Keratinocyte (primary cell): ENCODE results near the gene DYTN. TPM values are rescaled to one million over a fixed set of nuclear protein-coding genes. Genes with fewer than 3 reads are reported as not detected.

Experiments used
- DNase-seq: peaks from one replicate; pipeline ENCODE4 v3.0.0-alpha.2; 2011; ENCODE audit warnings: low read depth, missing footprints, low spot score
- FAIRE-seq: peaks from 2 replicates; lab custom pipeline; 2011; peaks lifted over from hg19 to GRCh38; lab: Jason Lieb, UNC
- H2AFZ ChIP-seq: 2 replicates; pipeline ENCODE4 v1.6.0; 2012; ENCODE audit warnings: low read length, control low read depth, inconsistent platforms; ENCODE audit not compliant: control insufficient read depth
- H3K27ac ChIP-seq: 2 replicates; pipeline ENCODE4 v1.5.1; 2011; ENCODE audit warnings: low read length; ENCODE audit not compliant: control insufficient read depth, insufficient read depth
- H3K27me3 ChIP-seq: 3 replicates; pipeline ENCODE4 v1.6.0; 2011; ENCODE audit warnings: low read length; ENCODE audit not compliant: control insufficient read depth, insufficient read depth; ENCODE audit errors: extremely low read depth
- H3K36me3 ChIP-seq, 2 experiments: 2 replicates in 1 of 2; 3 replicates in 1 of 2; pipeline ENCODE4 v1.5.1; 2011; ENCODE audit warnings: low read length in 2 of 2, mild to moderate bottlenecking in 1 of 2; ENCODE audit not compliant: control insufficient read depth in 2 of 2, insufficient read depth in 2 of 2; ENCODE audit errors: extremely low read depth in 1 of 2
- H3K4me1 ChIP-seq: 3 replicates; pipeline ENCODE4 v1.5.1; 2011; ENCODE audit warnings: low read length; ENCODE audit not compliant: control insufficient read depth, insufficient read depth; ENCODE audit errors: extremely low read depth
- H3K4me2 ChIP-seq: 3 replicates; pipeline ENCODE4 v1.6.0; 2011; ENCODE audit warnings: low read depth, low read length; ENCODE audit not compliant: control insufficient read depth, insufficient read depth; ENCODE audit errors: extremely low read depth
- H3K4me3 ChIP-seq, 3 experiments: fragments of 200-600 bp in 1 of 3; sonication (generic) in 1 of 3; 2 replicates in 2 of 3; 3 replicates in 1 of 3; pipeline ENCODE4 v1.5.1; 2011 to 2016; ENCODE audit warnings: low read length in 3 of 3, mild to moderate bottlenecking in 3 of 3, control low read depth in 2 of 3, inconsistent platforms in 1 of 3, low read depth in 1 of 3, mixed read lengths in 1 of 3, mixed run types in 1 of 3, moderate library complexity in 1 of 3; ENCODE audit not compliant: control insufficient read depth in 2 of 3, insufficient read depth in 2 of 3; ENCODE audit errors: extremely low read depth in 1 of 3
- H3K79me2 ChIP-seq: 2 replicates; pipeline ENCODE4 v1.6.0; 2012; ENCODE audit warnings: low read length; ENCODE audit not compliant: control insufficient read depth, insufficient read depth
- H3K9ac ChIP-seq: 3 replicates; pipeline ENCODE4 v1.6.0; 2011; ENCODE audit warnings: low read length; ENCODE audit not compliant: control insufficient read depth, insufficient read depth; ENCODE audit errors: extremely low read depth
- H3K9me1 ChIP-seq: 3 replicates; pipeline ENCODE4 v1.6.0; 2011; ENCODE audit warnings: low read length; ENCODE audit not compliant: control insufficient read depth, insufficient read depth; ENCODE audit errors: extremely low read depth
- H3K9me3 ChIP-seq: 2 replicates; pipeline ENCODE4 v1.5.1; 2012; ENCODE audit warnings: low read depth, low read length; ENCODE audit not compliant: control insufficient read depth
- H4K20me1 ChIP-seq: 3 replicates; pipeline ENCODE4 v1.6.0; 2011; ENCODE audit warnings: low read length; ENCODE audit not compliant: control insufficient read depth, insufficient read depth; ENCODE audit errors: extremely low read depth
- CTCF ChIP-seq, 3 experiments: IDR thresholded peaks in 1 of 3; conservative IDR thresholded peaks in 1 of 3; optimal IDR thresholded peaks in 1 of 3; 2 replicates in 2 of 3; 3 replicates in 1 of 3; pipeline versions ENCODE3 to v1.5.1; 2011; ENCODE audit warnings: low read length in 3 of 3, mild to moderate bottlenecking in 3 of 3, moderate library complexity in 2 of 3, control low read depth in 1 of 3, inconsistent platforms in 1 of 3; ENCODE audit not compliant: insufficient read depth in 2 of 3; ENCODE audit errors: extremely low read depth in 1 of 3
- EZH2 ChIP-seq: IDR thresholded peaks from one replicate; pipeline ENCODE4 v1.6.1; 2012; ENCODE audit warnings: inconsistent platforms, mild to moderate bottlenecking, low read length, moderate library complexity
- dilution Hi-C: fragments of 300-500 bp; cut with MboI; formaldehyde crosslinking; loops from one replicate; pipeline ENCODE4 v1.7.0; 2020; ENCODE audit warnings: low sequenced_read_pairs; ENCODE audit not compliant: extremely low pct_ligation_motif_present
- polyA plus RNA-seq, 5 experiments: library from polyadenylated mRNA; depleted of rRNA in 3 of 5; stranded (reverse) in 3 of 5; stranded (forward) in 1 of 5; unstranded in 1 of 5; fragments of >200 nt; gene quantifications; 1 replicate in 1 of 5; 2 replicates in 3 of 5; 3 replicates in 1 of 5; pipeline versions ENCODE4 v1.2.1 to v1.2.3, GENCODE V29; 2011 to 2012; ENCODE audit warnings: missing spikeins in 2 of 5, low read depth in 1 of 5, low replicate concordance in 1 of 5

The DYTN gene
- polyA plus RNA-seq, 1 donor (not counting 4 experiments of a cell fraction or from before 2014, with no cell fraction given), result not detected

DNA sequence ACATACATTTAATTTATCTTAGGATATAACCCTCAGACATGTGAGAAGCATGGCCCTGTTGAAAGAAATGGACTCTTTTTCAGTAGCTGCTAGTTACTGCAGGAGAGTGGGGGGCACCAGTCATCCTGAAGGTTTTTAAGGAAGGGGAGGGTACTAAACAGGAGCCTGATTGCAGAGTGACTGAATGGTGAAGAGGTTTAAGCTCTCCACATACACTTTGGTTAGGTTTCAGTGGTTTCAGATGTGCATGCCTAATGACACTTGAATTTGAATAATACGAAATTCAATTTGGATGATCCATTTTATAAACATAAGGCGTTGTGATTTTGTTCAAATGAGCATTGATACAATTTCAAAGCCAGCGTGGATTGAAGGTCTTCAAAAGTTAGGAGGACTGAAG, 86.9 kb downstream of the DYTN start:
- Histone ChIP-seq H3K36me3 (no peaks in the 10 kb centered on the region), H3K4me3 (no peak overlapping the region), H3K9me3 (no peaks in the 10 kb centered on the region), H3K4me1 (no peaks in the 10 kb centered on the region), H3K27me3 (peaks cover 4% of the 10 kb centered on the region), H3K4me2 (no peak overlapping the region), H3K27ac (no peak overlapping the region), H2AFZ (no peak overlapping the region), H4K20me1 (no peaks in the 10 kb centered on the region), H3K79me2 (no peaks in the 10 kb centered on the region), H3K9me1 (no peaks in the 10 kb centered on the region), H3K9ac (no peak overlapping the region)
- DNase-seq, result no peak
- dilution Hi-C loops, result no loop called here
- no peak for TF ChIP-seq CTCF (optimal IDR thresholded peaks at IDR 0.05 in 1 of 3, IDR thresholded peaks at IDR 0.05 in 1 of 3, conservative IDR thresholded peaks at IDR 0.05 in 1 of 3; ENCODE audit: extremely low read depth in 1 of 3, insufficient read depth in 2 of 3, low read length in 3 of 3)
- no peak for TF ChIP-seq EZH2
- FAIRE-seq, result no peak

- Histone ChIP-seq H3K4me3 (no peak overlapping the region), H3K4me2 (no peak overlapping the region), H3K9me3 (no peaks in the 10 kb centered on the region), H2AFZ (no peak overlapping the region), H3K36me3 (no peaks in the 10 kb centered on the region), H4K20me1 (no peaks in the 10 kb centered on the region), H3K9ac (no peak overlapping the region), H3K9me1 (no peaks in the 10 kb centered on the region), H3K27ac (no peak overlapping the region), H3K79me2 (no peaks in the 10 kb centered on the region), H3K27me3 (peaks cover 4% of the 10 kb centered on the region), H3K4me1 (no peaks in the 10 kb centered on the region)
- DNase-seq, result no peak
- dilution Hi-C loops, result no loop called here
- FAIRE-seq, result no peak
- TF ChIP-seq EZH2 (no peak), CTCF (optimal IDR thresholded peaks at IDR 0.05 in 1 of 3, IDR thresholded peaks at IDR 0.05 in 1 of 3, conservative IDR thresholded peaks at IDR 0.05 in 1 of 3; ENCODE audit: extremely low read depth in 1 of 3, insufficient read depth in 2 of 3, low read length in 3 of 3) (no peak)
Observed at GRCh38 chr2:206627632-206628031, 90.6 kb downstream of the DYTN start.
